HepG2 (cell line): ENCODE measurements around the gene SEC63. TPM values are rescaled to one million over a fixed set of nuclear protein-coding genes. Genes with fewer than 3 reads are reported as not detected.

Source experiments
- ATAC-seq: fragments of 200-7000 bp; cut with Tn5 transposase; 3 replicates; pipeline ENCODE4 v1.9.1; 2020; ENCODE audit warnings: mild to moderate bottlenecking, moderate library complexity
- BruUV-seq: library from RNA; stranded (reverse); fragments of 400-500 nt; replicated peaks from 2 replicates; lab custom pipeline; 2021; lab: Mats Ljungman, UMichigan
- CTCF ChIA-PET: fragments of 300-600 bp; formaldehyde crosslinking; extraction: SDS; loops from one replicate; lab custom pipeline; 2021; ENCODE audit warnings: low total read pairs, inconsistent platforms, low intra/inter-chr PET ratio; lab: Yijun Ruan, JAX
- POLR2A ChIA-PET: fragments of 350-600 bp; sonication (Branson Sonifier 250); formaldehyde crosslinking; loops from one replicate; lab custom pipeline; 2020; ENCODE audit warnings: antibody characterized with exemption, inconsistent platforms; lab: Yijun Ruan, JAX
- DNase-seq: peaks from one replicate; pipeline ENCODE4 v3.0.0-alpha.2; 2015; ENCODE audit warnings: low spot score
- FAIRE-seq: peaks from 3 replicates; lab custom pipeline; 2011; peaks lifted over from hg19 to GRCh38; lab: Jason Lieb, UNC
- H2AFZ ChIP-seq: one replicate; pipeline ENCODE4 v1.6.1; 2011; ENCODE audit warnings: low read length, inconsistent platforms
- H3K27ac ChIP-seq: fragments of 300-600 bp; 3 replicates; pipeline ENCODE4 v1.8.0; 2011; ENCODE audit warnings: mixed run types, mild to moderate bottlenecking, mixed read lengths, low read length, inconsistent platforms; ENCODE audit not compliant: insufficient read depth; ENCODE audit errors: extremely low read length
- H3K27me3 ChIP-seq, 2 experiments: fragments of 200-600 bp in 1 of 2; 2 replicates in 1 of 2; 3 replicates in 1 of 2; pipeline versions ENCODE4 v1.6.0 to v1.8.0; 2011; ENCODE audit warnings: low read length in 2 of 2, mild to moderate bottlenecking in 2 of 2, moderate library complexity in 2 of 2, inconsistent platforms in 1 of 2; ENCODE audit not compliant: insufficient read depth in 2 of 2, control insufficient read depth in 1 of 2
- H3K36me3 ChIP-seq, 2 experiments: fragments of 200-600 bp in 1 of 2; replicated peaks in 1 of 2; 2 replicates in 1 of 2; 3 replicates in 1 of 2; pipeline versions ENCODE4 v1.5.1 to v1.8.0; 2011; ENCODE audit warnings: low read length in 2 of 2, inconsistent platforms in 1 of 2; ENCODE audit not compliant: insufficient read depth in 2 of 2, control insufficient read depth in 1 of 2
- H3K4me1 ChIP-seq: 2 replicates; pipeline ENCODE4 v1.5.1; 2012; ENCODE audit warnings: low read length, inconsistent platforms; ENCODE audit not compliant: insufficient read depth
- H3K4me2 ChIP-seq: 2 replicates; pipeline ENCODE4 v1.6.0; 2011; ENCODE audit warnings: low read depth, low read length, inconsistent platforms
- H3K4me3 ChIP-seq, 3 experiments: fragments of 200-600 bp in 1 of 3; sonication (generic), shearing (Covaris generic) in 1 of 3; replicated peaks in 1 of 3; 2 replicates each; pipeline ENCODE4 v1.5.1; 2011 to 2016; ENCODE audit warnings: low read length in 3 of 3, inconsistent platforms in 2 of 3, low read depth in 2 of 3, mild to moderate bottlenecking in 2 of 3, control low read depth in 1 of 3, mixed read lengths in 1 of 3; ENCODE audit not compliant: insufficient read depth in 1 of 3
- H3K79me2 ChIP-seq: one replicate; pipeline ENCODE4 v1.6.1; 2011; ENCODE audit warnings: low read length, inconsistent platforms; ENCODE audit not compliant: insufficient read depth
- H3K9ac ChIP-seq: 2 replicates; pipeline ENCODE4 v1.6.0; 2011; ENCODE audit warnings: mild to moderate bottlenecking, low read depth, low read length, inconsistent platforms; ENCODE audit not compliant: insufficient read depth
- H3K9me3 ChIP-seq: 2 replicates; pipeline ENCODE4 v1.5.1; 2012; ENCODE audit warnings: mild to moderate bottlenecking, low read length
- H4K20me1 ChIP-seq: 2 replicates; pipeline ENCODE4 v1.6.0; 2011; ENCODE audit warnings: inconsistent platforms, mild to moderate bottlenecking, low read length, moderate library complexity; ENCODE audit not compliant: insufficient read depth
- IRF2 ChIP-seq: IDR thresholded peaks from 2 replicates; pipeline ENCODE4 v1.6.1; 2018; ENCODE audit warnings: missing genetic modification reagents, missing compliant biosample characterization
- ZBTB40 ChIP-seq, 2 experiments: fragments of 450-650 bp in 1 of 2; sonication (generic) in 1 of 2; formaldehyde crosslinking in 1 of 2; IDR thresholded peaks; 2 replicates each; pipeline versions ENCODE4 v1.6.1 to v1.8.0; 2016 to 2022; ENCODE audit warnings: antibody characterized with exemption in 1 of 2, mild to moderate bottlenecking in 1 of 2, missing genetic modification reagents in 1 of 2
- WGBS: methylation state at CpG from one replicate; pipeline ENCODE4 v1.1.6; 2017; ENCODE audit warnings: low lambda C conversion rate; 5-methylcytosine and 5-hydroxymethylcytosine counted together
- in situ Hi-C: cut with HindIII; loops from 2 replicates; pipeline ENCODE4 v1.10.0; 2017; ENCODE audit warnings: low pct_unique_long_range_greater_than_20kb; ENCODE audit not compliant: extremely low pct_ligation_motif_present
- intact Hi-C: fragments of 100-400 bp; cut with micrococcal nuclease; formaldehyde crosslinking; loops from one replicate; pipeline ENCODE4 v1.10.0; 2022; ENCODE audit not compliant: unreplicated experiment
- polyA plus RNA-seq, 8 experiments: library from polyadenylated mRNA; depleted of rRNA in 3 of 8; stranded (reverse) in 7 of 8; unstranded in 1 of 8; fragments of >200 nt; fragmentation: Illumina TruSeq in 4 of 8; extraction: Trizol in 4 of 8; gene quantifications; 2 replicates each; pipeline versions ENCODE4 v1.2.1 to v1.2.3, GENCODE V29; 2011 to 2016; ENCODE audit warnings: low read depth in 4 of 8, missing spikeins in 1 of 8, mixed read lengths in 1 of 8; ENCODE audit not compliant: insufficient read depth in 1 of 8
- total RNA-seq, 5 experiments: library from RNA; depleted of rRNA; stranded (reverse); fragments of >200 nt; fragmentation: Illumina TruSeq; extraction: Trizol; gene quantifications; 2 replicates each; pipeline ENCODE4 v1.2.3, GENCODE V29; 2016; ENCODE audit warnings: low read depth in 1 of 5

Gene SEC63
- total and polyA plus RNA-seq, 2 of the 13 experiments (the other 11 are each of a cell fraction or from before 2014, with no cell fraction given), result 20.2 to 45.9 TPM

GRCh38 chr6:107877968-107878367, 80.0 kb downstream of the SEC63 start:
- Histone ChIP-seq H3K27me3 (no peaks in the 10 kb centered on the region), H3K4me3 (no peak overlapping the region), H3K36me3 (peaks cover 6 to 49% of the 10 kb centered on the region in 2 experiments), H3K27ac (no peak overlapping the region), H4K20me1 (0 out of 2 replicates have a peak, but pooled peaks cover 3% of the 10 kb centered on the region), H3K4me1 (peaks cover 17% of the 10 kb centered on the region), H3K9me3 (no peaks in the 10 kb centered on the region), H3K4me2 (no peak overlapping the region), H3K79me2 (no peaks in the 10 kb centered on the region)
- CTCF ChIA-PET, result no interaction called here
- in situ Hi-C loops, result no loop called here
- POLR2A ChIA-PET, result no interaction called here
- intact Hi-C loops, result no loop called here
- no peak for ATAC-seq
- 100% methylated on average over 1 of the region's 1 CpG for WGBS
- TF ChIP-seq ZBTB40 (IDR thresholded peaks at IDR 0.05) (no peak), ZBTB40 (CRISPR knock-in tag; IDR thresholded peaks at IDR 0.05) (peak; percentile 42; the same call in 1 of the 2 replicates), IRF2 (CRISPR knock-in tag) (no peak)
- TF ChIP-seq, all 625 proteins: peak for 1
- BruUV-seq, result no TSS peak
- no peak for FAIRE-seq
- no peak overlapping the region for H3K9ac ChIP-seq
- no peak overlapping the region for H2AFZ ChIP-seq
- no peak for DNase-seq
